GM21737 (cell line): ENCODE measurements around the gene KAT6B.
"Not testable (repeated sequence)": the region's sequence is repeated elsewhere in the genome, so short reads cannot be mapped to it uniquely, and the experiment has no call there.

Experiments
- ATAC-seq: cut with Tn5 transposase; IDR thresholded peaks from one replicate; pipeline ENCODE4 v1.9.1; 2021; ENCODE audit warnings: mild to moderate bottlenecking, moderate library complexity; ENCODE audit not compliant: unreplicated experiment

Gene KAT6B

DNA sequence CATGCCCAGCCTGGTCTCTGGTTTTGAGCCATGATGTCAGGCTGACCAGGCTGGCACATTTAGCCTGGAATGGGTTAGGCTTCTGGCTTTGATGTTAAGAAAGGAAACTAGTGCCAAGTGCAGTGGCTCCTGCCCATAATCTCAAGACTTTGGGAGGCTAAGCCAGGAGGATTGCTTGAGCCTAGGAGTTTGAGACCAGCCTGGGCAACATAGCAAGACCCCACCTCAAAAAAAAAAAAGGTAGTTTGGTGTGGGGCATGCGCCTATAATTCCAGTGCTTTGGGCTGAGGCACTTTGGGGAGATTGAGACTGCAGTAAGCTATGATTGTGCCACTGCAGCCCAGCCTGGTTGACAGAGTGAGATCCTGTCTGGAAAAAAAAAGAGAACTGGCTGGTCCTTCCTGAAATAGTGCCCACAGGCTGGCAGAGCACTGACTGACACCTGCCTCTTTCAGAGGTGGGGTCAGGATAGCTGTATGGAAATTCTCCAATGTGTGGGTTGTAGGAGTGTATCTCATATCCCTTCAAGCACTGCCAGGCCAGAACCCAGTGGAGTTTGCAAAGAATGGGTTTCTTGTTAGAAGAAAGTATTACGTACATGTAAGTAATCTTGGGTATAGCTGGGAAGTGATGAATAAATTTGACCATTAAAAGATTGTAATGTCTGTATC is 61.3 kb downstream of the KAT6B start:
- no peak for ATAC-seq

DNA sequence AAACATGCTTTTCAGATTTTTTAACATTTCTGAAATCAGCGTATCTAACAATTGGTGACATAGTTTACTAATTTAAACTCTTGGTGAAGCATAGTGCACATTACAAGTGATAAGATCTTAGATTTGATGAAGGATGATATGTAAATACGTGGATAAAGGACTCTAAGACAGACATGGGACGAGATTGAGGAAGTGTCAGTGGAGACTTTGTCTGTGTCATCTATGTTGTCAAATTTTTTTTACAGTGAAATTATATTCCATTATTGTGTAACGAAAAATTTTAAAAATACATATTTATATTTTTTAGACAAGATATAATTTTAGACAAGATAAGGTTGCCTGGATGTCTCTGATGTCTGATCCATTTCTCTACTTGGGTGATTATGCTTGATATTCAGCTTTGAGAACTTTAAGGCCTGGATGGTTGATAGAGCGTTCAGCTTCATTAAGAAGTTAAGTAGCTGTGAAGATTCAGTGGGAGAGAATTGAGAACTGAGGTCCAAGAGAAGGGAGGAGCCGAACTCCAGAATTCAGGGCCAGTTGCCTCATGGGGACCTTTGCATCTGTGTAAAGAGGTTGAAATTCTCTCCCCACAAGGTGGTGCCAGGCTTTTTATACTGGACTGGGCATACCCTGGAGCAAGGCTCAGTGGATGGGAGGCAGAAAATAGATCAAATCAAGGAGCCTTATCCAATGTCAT is 62.7 kb downstream of the KAT6B start:
- no peak for ATAC-seq

DNA sequence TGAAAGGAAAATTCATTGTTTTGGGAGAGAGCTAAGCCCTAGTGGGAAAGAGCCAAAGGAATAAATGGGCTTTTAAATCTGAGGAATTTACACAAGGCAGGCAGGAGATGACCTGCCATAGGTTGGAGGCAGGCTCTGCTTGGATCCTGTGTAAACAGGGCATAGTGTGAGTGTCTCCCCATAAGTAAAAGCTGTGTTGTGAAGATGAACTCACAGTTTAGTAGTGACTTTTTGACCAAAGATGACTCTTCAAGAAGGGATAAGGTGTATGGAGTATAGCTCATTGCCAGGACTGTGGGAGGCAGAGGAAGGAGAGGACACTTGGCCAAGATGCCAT is 63.2 kb downstream of the KAT6B start:
- ATAC-seq = no peak

DNA sequence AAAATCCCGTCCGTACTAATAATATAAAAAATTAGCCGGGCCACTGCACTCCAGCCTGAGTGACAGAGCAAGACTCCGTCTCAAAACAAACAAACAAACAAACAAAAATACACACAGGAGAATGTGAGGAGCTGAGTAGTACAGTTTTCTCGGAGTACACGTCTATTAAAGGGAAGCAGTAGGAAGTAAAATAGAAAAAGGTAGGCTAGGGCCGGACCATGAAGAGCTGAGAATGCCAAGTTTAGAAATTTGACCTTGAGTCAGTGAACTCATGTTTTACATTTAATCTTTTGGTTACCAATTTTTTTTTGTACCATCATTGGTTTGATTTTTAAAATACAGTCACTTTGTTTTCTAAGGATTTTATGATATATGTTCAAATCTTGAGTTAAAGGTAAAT is 64.1 kb downstream of the KAT6B start:
- no peak for ATAC-seq

DNA sequence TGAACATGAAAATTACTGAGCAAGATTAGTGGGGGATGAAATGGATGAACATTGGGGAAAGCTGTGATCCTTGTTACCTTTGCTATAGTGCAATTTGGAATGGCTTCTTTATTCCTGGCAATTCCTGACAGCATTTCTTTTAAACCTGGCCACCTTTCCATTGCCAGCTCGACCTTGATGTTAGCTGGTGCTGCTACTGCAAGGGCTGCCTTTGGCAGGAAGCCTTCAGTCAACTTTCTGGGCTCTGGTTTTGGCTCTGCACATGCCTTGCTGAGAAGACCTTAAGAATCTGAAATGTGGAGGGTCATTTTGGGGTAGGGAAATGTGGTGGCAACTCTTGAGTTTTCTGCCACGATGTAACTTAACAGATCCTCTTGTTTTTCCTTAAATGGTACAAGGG is 64.7 kb downstream of the KAT6B start:
- no peak for ATAC-seq

DNA sequence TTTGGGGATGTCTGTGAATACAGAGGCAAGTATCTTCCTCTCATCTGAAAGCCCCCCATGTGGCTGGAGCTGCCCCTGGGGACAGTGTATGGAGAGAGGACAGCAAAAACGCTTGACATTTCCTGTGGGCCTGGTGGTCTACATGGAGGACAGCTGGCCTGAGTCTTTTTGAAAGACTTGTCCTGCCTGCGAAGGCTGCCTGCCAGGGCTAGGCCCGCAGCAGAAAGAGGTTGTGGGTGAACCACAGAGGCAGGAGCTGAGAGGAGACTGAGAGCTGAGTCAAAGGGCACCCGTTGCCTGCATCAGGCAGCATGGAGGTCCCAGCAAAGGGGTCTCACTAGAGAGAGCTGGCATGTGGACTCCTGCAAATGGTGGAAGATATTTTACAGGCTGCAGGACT is 66.4 kb downstream of the KAT6B start:
- no peak for ATAC-seq

DNA sequence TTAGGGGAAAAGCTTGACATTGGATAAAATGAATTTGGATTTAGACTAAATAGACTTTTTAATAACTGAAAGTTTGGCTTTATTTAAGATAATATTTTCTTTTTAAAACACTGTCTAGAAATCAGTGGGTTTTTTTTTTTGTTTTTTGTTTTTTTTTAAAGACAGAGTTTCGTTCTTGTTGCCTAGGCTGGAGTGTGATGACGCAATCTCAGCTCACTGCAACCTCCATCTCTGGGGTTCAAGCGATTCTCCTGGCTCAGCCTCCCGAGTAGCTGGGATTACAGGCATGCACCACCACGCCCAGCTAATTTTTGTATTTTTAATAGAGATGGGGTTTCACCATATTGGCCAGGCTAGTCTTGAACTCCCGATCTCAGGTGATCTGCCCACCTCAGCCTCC is 66.9 kb downstream of the KAT6B start:
- not testable (repeated sequence) for ATAC-seq

DNA sequence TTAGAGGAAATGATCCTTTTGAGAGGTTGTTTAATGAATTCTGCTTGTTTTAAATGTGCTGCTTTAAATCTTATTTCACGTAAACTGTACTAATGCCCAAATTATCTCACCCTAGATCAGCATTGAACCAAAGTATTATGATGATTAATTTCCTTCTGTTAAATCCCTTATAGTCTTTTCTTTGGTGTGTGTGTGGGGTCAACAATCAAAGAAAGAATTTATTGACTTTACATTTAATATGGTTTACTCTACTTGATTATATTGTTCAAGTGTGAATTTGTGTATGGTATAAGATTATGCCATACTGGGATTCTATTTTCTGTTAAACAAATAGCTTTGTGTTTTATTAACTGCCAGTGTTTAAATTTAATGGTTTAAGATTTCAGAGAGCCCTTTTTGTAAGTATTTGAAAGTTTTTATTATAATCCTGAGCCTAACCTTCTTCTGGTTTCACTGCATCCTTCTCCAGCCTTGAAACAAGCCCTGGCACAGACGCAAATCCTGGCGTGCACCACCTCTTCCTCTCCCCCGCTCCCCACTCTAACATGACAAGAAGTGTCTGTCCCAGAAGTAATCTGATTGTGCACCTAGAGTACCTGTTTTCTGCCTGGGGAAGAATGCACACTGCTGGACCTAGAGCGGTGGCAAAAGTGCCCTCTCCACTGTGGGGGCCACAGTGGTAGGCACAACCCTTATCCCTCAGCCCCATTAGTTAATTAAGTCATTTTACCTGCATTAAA is 70.6 kb downstream of the KAT6B start:
- ATAC-seq = no peak

DNA sequence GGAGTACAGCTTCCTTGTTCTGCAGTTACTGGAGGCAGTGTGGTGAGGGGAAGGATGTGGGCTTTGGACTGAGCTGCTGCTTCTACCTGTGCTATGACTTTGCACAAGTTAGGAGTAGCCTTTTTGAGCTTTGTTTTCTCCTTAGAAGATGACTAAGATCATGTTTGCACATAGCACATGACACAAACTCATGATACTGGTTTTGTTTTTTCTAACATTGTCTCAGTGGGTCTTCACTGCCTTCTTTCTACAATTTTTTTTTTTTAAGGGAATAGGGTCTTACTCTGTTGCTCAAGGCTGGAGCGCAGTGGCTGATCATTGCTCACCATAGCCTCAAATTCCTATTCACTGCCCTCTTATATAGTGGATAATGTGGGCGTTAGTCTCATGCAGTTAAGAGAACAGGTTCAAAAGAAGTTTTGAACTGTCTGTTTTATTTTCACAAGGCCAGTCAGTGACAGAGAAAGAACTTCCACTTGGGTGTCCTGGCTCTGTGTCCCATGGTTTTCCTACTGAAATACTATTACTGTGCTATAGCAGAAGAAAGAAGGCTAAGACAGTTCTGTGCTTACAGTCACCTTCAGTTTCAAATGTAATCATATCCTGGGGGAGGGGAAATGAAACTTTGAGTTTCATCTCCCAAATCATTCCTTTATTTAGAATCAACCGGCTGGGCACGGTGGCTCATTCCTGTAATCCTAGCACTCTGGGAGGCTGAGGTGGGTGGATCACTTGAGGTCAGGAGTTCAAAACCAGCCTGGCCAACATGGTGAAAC is 72.0 kb downstream of the KAT6B start:
- peak; percentile 61 for ATAC-seq

DNA sequence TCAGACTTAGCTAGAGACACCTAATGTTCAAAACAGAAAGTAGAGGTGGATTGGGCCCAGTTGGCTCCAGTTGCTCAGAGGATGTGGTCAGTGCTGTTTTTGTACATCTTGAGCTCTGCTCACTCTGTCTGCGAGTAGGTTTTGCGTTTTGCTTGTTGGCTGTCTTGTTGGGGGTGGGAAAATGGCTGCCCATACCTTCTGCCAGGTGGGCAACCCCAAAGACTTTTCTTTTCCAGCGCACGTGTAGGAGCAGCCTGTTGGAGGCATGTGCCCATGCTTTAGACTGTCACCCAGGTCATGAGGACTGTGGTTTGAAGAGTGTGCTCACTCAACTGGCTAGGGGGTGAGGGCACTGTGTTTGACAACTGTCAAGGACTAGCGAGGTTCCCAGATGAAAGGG is 73.9 kb downstream of the KAT6B start:
- ATAC-seq = peak; percentile 60

DNA sequence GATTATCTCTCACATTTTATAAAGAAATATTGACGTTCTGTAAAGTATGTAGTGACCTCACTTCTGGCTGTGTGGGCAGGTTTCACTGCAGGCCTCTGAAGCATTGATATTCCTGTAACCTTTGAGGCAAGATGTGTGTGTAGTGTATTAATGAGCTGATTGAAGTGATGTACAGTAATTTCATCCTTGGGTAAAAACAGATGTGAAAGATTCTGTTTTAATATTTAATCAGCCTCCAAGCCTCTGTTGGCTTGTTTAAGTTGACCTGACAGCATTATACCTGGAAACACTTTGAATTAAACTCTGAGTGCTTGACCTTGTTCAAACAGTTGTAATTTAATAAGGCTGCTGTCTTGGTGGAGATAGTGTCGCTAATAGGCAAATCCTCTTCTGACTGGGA is 74.9 kb downstream of the KAT6B start:
- no peak for ATAC-seq

DNA sequence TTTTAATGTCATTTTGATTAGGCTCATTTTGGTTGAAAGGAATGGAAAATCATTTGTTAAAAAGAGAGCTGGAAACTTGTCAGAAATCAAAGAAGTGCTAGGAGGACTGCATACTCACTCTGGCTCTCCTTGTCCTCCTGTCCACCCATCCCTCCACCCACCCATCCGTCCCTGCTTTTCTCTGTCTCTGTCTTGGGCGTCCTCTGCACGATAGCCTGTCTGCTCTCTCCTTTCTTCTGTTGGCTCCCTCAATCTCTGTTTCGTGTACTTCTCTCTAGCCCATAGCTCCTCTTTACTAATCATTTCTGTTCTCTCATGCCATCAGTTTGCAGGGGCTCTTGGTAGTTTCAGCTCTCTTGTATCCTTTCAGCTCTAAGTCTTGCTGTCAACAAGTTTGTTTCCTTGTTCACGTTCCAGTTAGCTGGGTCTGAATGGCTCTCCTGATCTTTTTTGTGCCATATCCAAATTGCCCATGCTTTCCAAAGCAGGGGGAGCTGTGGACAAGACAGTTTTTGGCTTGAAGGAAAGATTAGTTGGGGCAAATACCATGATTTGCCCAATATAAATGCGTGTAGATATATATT is 75.6 kb downstream of the KAT6B start:
- no peak for ATAC-seq

DNA sequence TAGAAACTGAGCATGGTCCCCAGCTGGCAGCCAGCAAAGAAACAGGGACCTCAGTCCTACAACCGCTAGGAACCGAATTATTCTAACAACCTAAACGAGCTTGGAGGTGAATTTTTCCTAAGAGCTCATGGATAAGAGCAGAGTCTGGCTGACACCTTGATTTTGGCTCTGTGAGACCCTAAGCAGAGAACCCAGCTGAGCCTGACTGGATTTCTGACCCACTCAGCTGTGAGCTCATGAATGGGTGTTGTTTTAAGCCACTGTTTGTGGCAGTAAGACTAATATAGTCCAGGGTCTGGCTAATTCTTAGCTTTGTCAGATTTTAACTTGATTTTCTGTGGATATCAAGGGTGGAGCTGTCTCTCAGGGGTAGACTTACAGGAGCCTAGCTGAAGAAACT is 77.1 kb downstream of the KAT6B start:
- ATAC-seq = no peak

DNA sequence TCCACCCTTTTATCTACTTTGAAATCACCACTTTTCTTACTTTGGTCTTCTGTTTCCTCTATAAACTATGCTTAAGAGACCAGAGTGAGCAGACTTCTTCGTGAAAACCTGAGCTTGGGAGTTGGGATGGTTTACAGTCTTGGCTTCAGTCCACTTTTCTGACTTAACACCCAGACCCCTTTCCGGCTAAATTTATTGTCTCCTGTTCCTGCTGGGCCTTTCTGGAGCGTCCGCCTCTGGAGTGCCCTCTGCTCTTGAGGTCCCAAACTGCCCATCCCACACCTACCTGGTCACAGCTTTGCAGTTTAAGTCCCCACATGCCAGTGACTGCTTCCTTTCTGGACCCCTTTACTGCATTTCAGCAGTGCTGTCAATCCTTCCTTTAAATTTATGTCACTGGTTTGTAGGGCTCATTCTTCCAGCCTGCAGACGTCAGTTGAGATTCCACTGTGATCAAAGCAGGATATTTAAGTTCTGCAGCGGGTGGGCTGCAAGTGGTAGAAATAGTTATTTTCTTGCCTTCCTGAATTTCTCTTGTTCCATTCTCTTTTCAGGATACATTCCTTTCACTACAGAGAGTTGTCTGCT is 80.3 kb downstream of the KAT6B start:
- ATAC-seq = no peak

DNA sequence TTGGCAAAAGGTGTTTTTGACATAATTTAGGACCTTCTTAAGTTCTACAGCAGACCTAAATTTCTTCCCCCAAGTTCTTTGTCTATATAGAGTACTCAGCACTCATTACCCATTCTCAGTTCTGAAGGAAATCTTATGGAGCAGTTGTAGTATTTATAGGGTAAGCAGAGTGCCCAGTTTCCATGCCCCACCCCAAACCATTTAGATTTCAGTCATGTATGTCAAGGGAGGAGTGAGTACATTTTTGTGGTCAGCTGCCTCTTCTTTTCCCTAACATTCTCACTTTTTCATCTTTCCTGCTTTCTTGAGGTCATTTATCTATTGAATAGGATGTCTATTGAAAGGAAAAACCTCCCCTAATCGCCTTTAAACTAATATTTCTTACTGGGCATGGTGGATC is 83.3 kb downstream of the KAT6B start:
- ATAC-seq = no peak

DNA sequence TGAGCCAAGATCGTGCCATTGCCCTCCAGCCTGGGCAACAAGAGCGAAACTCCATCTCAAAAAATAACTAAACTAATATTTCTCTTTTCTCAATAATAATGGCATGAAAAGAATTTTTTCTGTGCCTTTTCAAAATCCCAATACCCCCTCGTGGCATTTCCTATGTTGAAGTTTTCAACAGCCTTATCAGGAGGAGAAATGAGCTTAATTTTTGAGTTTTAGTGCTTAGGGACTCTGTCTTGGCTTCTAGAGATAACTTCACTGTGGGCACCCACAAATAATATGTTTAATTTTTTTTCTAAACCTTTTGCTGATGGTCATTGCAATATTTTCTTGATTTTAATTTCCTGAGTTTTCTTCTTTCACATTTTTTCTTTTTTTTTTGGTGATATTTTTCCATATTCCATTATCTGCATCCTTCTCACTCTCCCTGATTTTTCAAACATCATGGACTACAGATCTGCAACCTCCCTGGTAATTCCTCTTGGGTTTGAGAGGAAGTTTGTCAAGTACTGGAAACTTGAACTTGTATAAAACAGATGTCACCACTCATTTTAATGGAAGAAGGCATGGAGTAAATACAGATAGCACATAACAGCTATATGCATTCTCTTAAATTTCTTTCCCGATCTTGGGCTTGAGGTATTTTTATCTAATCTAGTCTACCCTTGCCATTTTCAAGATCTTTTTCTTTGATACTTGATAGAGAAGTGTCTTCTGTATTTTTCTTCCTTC is 84.0 kb downstream of the KAT6B start:
- ATAC-seq = no peak

DNA sequence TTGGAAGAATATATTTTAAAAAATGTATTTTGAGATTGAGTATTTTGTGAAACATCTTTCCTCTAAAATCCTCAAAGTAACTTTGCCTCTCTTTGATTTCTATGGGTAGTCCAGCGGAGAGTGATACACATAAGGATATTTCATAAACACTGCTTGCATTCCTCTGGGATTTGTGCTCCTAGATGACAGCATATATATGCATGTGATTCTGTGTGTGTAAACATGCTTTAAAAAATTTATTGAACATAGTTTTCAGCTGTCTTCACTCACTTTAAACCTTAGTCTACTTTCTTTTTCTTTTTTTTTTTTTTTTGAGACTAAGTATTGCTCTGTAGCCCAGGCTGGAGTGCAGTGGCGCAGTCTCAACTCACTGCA is 84.6 kb downstream of the KAT6B start:
- no peak for ATAC-seq

DNA sequence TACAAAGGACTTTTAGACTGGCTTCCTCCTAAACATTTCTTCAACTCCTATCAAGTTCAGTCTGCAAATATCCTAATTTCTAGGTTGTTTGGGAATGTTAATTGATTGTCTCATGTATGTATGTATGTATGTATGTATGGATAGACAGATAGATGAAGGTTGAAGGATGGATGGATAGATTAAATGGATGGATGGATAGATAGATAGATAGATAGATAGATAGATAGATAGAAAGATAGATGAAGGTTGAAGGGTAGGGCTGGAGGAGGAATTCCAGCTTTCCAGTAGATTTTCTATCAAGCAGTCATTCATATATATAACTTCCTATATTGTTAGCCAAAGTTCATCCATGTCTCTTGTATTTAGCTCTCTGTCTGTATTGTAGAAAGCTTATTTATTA is 85.8 kb downstream of the KAT6B start:
- ATAC-seq = no peak

DNA sequence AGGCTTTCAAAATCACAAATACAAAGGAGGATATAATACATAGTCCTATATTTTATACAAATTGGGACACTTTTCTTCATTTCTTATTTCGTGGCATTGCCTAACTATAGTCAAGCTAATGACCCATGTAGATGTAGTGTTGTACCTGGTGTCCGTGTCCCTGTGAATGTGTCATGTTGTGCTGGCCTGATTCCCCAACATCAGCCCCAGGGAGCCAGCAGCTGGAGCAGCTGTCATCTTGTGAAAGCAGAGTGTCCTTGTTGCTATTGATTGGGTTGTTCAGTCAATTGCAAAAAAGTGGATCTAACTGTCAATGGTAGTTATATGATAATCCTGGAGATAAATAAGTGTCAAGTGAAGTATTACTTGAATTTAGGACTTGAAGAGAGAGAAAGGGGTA is 86.3 kb downstream of the KAT6B start:
- no peak for ATAC-seq

DNA sequence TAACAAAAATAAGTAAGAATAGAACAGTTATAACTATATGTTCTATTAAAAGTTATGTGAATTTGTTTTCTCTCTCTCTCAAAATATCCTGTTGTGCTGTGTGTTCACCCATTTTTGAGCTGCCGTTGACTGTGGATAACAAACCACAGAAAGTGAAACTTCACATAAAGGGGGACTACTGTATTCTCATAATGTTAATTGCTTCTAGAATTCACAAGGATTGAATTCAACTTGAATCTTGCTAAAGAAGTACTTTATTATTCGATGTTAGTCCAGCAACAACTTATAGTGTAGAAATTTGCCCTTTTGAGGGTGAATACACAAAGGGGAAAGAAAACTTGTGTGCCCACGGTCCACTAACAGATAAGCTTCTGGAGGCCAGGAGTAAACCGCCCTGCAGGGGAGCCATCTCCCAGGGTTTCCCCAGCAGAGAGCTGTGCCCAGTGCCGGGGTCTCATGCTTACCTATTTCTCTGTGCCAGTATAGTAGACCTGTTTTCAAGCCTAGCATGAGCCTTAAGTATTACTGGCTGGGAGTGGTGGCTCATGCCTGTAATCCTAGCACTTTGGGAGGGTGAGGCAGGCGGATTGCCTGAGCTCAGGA is 87.1 kb downstream of the KAT6B start:
- peak; percentile 62 for ATAC-seq
